Astrocyte (in vitro differentiated cells and primary cell): ENCODE results near the gene CD109. TPM values are rescaled to one million over a fixed set of nuclear protein-coding genes. Genes with fewer than 3 reads are reported as not detected.
A peak's percentile ranks its signal among the peaks of the same experiment; 100 is the strongest.

ENCODE experiments used
- DNase-seq: peaks from one replicate; pipeline ENCODE4 v3.0.0-alpha.2; 2010; ENCODE audit warnings: low read depth
- FAIRE-seq: peaks from 2 replicates; lab custom pipeline; 2011; peaks lifted over from hg19 to GRCh38; lab: Jason Lieb, UNC
- H2AFZ ChIP-seq: 2 replicates; pipeline ENCODE4 v1.6.0; 2012; ENCODE audit warnings: low read depth, low read length, inconsistent platforms
- H3K27ac ChIP-seq: 2 replicates; pipeline ENCODE4 v1.5.1; 2011; ENCODE audit warnings: low read depth, low read length, inconsistent platforms
- H3K27me3 ChIP-seq: 2 replicates; pipeline ENCODE4 v1.6.0; 2011; ENCODE audit warnings: low read length, inconsistent platforms; ENCODE audit not compliant: insufficient read depth
- H3K36me3 ChIP-seq: 2 replicates; pipeline ENCODE4 v1.5.1; 2011; ENCODE audit warnings: low read length, inconsistent platforms; ENCODE audit not compliant: insufficient read depth
- H3K4me1 ChIP-seq: 2 replicates; pipeline ENCODE4 v1.5.1; 2011; ENCODE audit warnings: low read length, inconsistent platforms; ENCODE audit not compliant: insufficient read depth
- H3K4me2 ChIP-seq: 2 replicates; pipeline ENCODE4 v1.6.0; 2012; ENCODE audit warnings: low read length, inconsistent platforms
- H3K4me3 ChIP-seq: 2 replicates; pipeline ENCODE4 v1.5.1; 2011; ENCODE audit warnings: low read depth, mild to moderate bottlenecking, low read length, inconsistent platforms; ENCODE audit not compliant: insufficient read depth
- H3K79me2 ChIP-seq: 2 replicates; pipeline ENCODE4 v1.6.0; 2012; ENCODE audit warnings: mild to moderate bottlenecking, low read length, inconsistent platforms; ENCODE audit not compliant: insufficient read depth
- H3K9ac ChIP-seq: 2 replicates; pipeline ENCODE4 v1.6.0; 2012; ENCODE audit warnings: mild to moderate bottlenecking, low read length, inconsistent platforms
- H3K9me3 ChIP-seq: 2 replicates; pipeline ENCODE4 v1.5.1; 2012; ENCODE audit warnings: low read depth, mild to moderate bottlenecking, low read length, inconsistent platforms; ENCODE audit not compliant: insufficient read depth
- H4K20me1 ChIP-seq: 2 replicates; pipeline ENCODE4 v1.6.0; 2012; ENCODE audit warnings: low read length, inconsistent platforms; ENCODE audit not compliant: insufficient read depth
- H3K27ac Mint-ChIP-seq: one replicate; pipeline ENCODE4 v1.8.0; 2021; ENCODE audit warnings: mild to moderate bottlenecking, mixed read lengths; ENCODE audit not compliant: unreplicated experiment
- H3K27me3 Mint-ChIP-seq: one replicate; pipeline ENCODE4 v1.8.0; 2021; ENCODE audit warnings: low read depth, mixed read lengths; ENCODE audit not compliant: unreplicated experiment
- H3K36me3 Mint-ChIP-seq: one replicate; pipeline ENCODE4 v1.8.0; 2021; ENCODE audit warnings: low read depth, mixed read lengths; ENCODE audit not compliant: unreplicated experiment
- H3K4me1 Mint-ChIP-seq: one replicate; pipeline ENCODE4 v1.8.0; 2021; ENCODE audit warnings: low read depth, mixed read lengths; ENCODE audit not compliant: unreplicated experiment
- H3K4me3 Mint-ChIP-seq: one replicate; pipeline ENCODE4 v1.8.0; 2021; ENCODE audit warnings: mild to moderate bottlenecking, moderate library complexity, mixed read lengths; ENCODE audit not compliant: unreplicated experiment
- H3K9me3 Mint-ChIP-seq: one replicate; pipeline ENCODE4 v1.8.0; 2021; ENCODE audit warnings: mild to moderate bottlenecking, mixed read lengths; ENCODE audit not compliant: unreplicated experiment
- CTCF ChIP-seq: IDR thresholded peaks from 2 replicates; pipeline ENCODE4 v1.5.1; 2011; ENCODE audit warnings: low read depth, mild to moderate bottlenecking, inconsistent platforms, low read length, moderate library complexity; ENCODE audit not compliant: insufficient read depth
- EZH2 ChIP-seq: IDR thresholded peaks from 2 replicates; pipeline ENCODE4 v1.6.1; 2012; ENCODE audit warnings: mild to moderate bottlenecking, low read length, inconsistent platforms; ENCODE audit not compliant: insufficient read depth
- total RNA-seq: library from RNA; stranded (reverse); gene quantifications from 2 replicates; pipeline ENCODE4 v1.2.1, GENCODE V29; 2021

The CD109 gene
- total RNA-seq, 1 donor from 2014 or later: 18.3 TPM

DNA sequence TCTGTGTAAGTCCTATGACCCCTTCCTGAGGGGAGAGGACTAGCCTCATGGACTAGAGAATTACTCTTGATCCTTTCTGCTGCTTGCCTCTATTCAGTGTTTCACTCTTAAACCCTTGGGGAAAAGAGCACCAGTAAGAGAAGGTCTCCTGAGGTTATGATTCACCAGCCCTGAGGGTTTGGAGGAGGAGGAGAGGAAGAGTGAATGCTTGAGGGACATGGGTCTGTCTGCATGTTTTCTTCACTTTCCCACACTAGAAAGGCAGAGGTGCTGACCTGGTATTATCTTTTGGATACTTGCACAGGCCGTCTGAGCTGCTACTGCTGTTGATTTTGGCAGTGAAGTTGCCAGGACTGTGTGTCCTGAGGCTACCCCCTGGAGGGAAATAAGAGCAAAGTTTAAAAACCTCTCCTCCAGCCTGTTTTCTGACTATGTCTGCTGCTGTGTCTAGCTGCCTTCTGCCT lies 78.3 kb downstream of the CD109 start:
- Histone ChIP-seq H3K4me1 (peaks cover 10% of the 10 kb centered on the region), H4K20me1 (no peaks in the 10 kb centered on the region), H2AFZ (no peak overlapping the region), H3K9ac (peak overlapping the region; percentile 24), H3K4me3 (no peak overlapping the region), H3K79me2 (no peaks in the 10 kb centered on the region), H3K27me3 (no peaks in the 10 kb centered on the region), H3K9me3 (no peaks in the 10 kb centered on the region), H3K4me2 (peak overlapping the region; percentile 66), H3K27ac (peak overlapping the region; percentile 50), H3K36me3 (no peaks in the 10 kb centered on the region)
- Mint-ChIP-seq H3K36me3 (no peaks in the 10 kb centered on the region), H3K4me1 (peaks cover 16% of the 10 kb centered on the region), H3K27ac (peak overlapping the region; percentile 81), H3K27me3 (no peaks in the 10 kb centered on the region), H3K9me3 (no peaks in the 10 kb centered on the region), H3K4me3 (no peak overlapping the region)
- FAIRE-seq (no peak), DNase-seq (peak; percentile 88)
- no peak for TF ChIP-seq CTCF
- TF ChIP-seq EZH2: no peak

GRCh38 chr6:73779943-73780342 lies 83.9 kb downstream of the CD109 start:
- H3K4me3 Mint-ChIP-seq: no peak overlapping the region
- H3K9me3 Mint-ChIP-seq: no peaks in the 10 kb centered on the region
- no peaks in the 10 kb centered on the region for H3K27me3 Mint-ChIP-seq
- H3K36me3 Mint-ChIP-seq: no peaks in the 10 kb centered on the region
- TF ChIP-seq EZH2 (no peak), CTCF (no peak)
- no peak overlapping the region for H3K4me3 ChIP-seq
- H3K27me3 ChIP-seq: no peaks in the 10 kb centered on the region
- H4K20me1 ChIP-seq: no peaks in the 10 kb centered on the region
- H3K27ac ChIP-seq: no peak overlapping the region
- H3K36me3 ChIP-seq: no peaks in the 10 kb centered on the region
- peaks cover 3% of the 10 kb centered on the region for H3K4me1 Mint-ChIP-seq
- H3K4me2 ChIP-seq: no peak overlapping the region
- no peak overlapping the region for H3K27ac Mint-ChIP-seq
- FAIRE-seq (peak; percentile 20), DNase-seq (no peak)
- no peak overlapping the region for H3K9ac ChIP-seq
- H3K9me3 ChIP-seq: no peaks in the 10 kb centered on the region
- no peak overlapping the region for H2AFZ ChIP-seq
- H3K79me2 ChIP-seq: no peaks in the 10 kb centered on the region
- no peaks in the 10 kb centered on the region for H3K4me1 ChIP-seq

DNA sequence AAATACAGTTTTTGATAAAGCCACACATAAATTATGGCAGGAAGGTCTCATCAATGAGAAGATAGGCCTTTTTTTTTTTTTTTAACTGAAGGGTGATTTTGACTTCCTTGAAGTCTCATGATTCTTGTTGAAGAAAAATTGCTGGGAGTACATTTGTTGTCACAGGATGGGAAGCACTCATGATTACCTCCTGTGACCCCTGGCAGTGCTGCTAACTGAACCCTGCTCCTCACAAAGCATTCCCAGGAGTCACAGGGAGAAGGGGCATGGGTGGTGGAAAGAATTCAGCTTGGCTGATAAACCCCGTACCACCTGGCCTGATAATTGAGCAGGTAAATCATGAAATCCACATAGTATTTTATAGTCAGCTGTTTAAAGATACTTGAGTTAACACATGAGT lies 86.9 kb downstream of the CD109 start:
- no peak overlapping the region for H3K27ac Mint-ChIP-seq
- no peaks in the 10 kb centered on the region for H3K36me3 Mint-ChIP-seq
- H3K4me3 Mint-ChIP-seq: no peak overlapping the region
- H2AFZ ChIP-seq: no peak overlapping the region
- H3K9me3 ChIP-seq: no peaks in the 10 kb centered on the region
- no peaks in the 10 kb centered on the region for H3K9me3 Mint-ChIP-seq
- no peak for DNase-seq
- H3K27me3 Mint-ChIP-seq: no peaks in the 10 kb centered on the region
- H3K27ac ChIP-seq: no peak overlapping the region
- FAIRE-seq: no peak
- no peak overlapping the region for H3K4me3 ChIP-seq
- H3K9ac ChIP-seq: no peak overlapping the region
- no peaks in the 10 kb centered on the region for H3K4me1 ChIP-seq
- no peaks in the 10 kb centered on the region for H3K79me2 ChIP-seq
- H4K20me1 ChIP-seq: no peaks in the 10 kb centered on the region
- TF ChIP-seq EZH2 (no peak), CTCF (no peak)
- no peaks in the 10 kb centered on the region for H3K36me3 ChIP-seq
- no peak overlapping the region for H3K4me2 ChIP-seq
- no peaks in the 10 kb centered on the region for H3K4me1 Mint-ChIP-seq
- no peaks in the 10 kb centered on the region for H3K27me3 ChIP-seq
